GM12878 (cell line): ENCODE data around the gene TOX2. TPM values are rescaled to one million over a fixed set of nuclear protein-coding genes. Genes with fewer than 3 reads are reported as not detected.

Experiments
- ATAC-seq: fragments of 200-7000 bp; cut with Tn5 transposase; 3 replicates; pipeline ENCODE4 v1.9.1; 2020; ENCODE audit warnings: mild to moderate bottlenecking, moderate library complexity
- BruUV-seq: library from RNA; stranded (reverse); fragments of 400-500 nt; replicated peaks from 2 replicates; lab custom pipeline; 2021; lab: Mats Ljungman, UMichigan
- CTCF ChIA-PET: fragments of 300-600 bp; sonication (Branson Sonifier 250); formaldehyde crosslinking; extraction: SDS; loops from one replicate; lab custom pipeline; 2021; ENCODE audit warnings: inconsistent platforms; lab: Yijun Ruan, JAX
- POLR2A ChIA-PET: fragments of 350-600 bp; formaldehyde crosslinking; extraction: SDS; loops from one replicate; lab custom pipeline; 2021; ENCODE audit warnings: inconsistent platforms; lab: Charles Lee
- RAD21 ChIA-PET: fragments of 300-600 bp; sonication (Branson Sonifier 250); formaldehyde crosslinking; loops from one replicate; lab custom pipeline; 2023; ENCODE audit warnings: antibody characterized with exemption; ENCODE audit not compliant: unreplicated experiment; lab: Charles Lee
- SMC1A ChIA-PET: fragments of 300-600 bp; sonication (Branson Sonifier 250); formaldehyde crosslinking; loops from one replicate; lab custom pipeline; 2023; ENCODE audit not compliant: unreplicated experiment, uncharacterized antibody; lab: Charles Lee
- DNase-seq: peaks from one replicate; pipeline ENCODE4 v3.0.0-alpha.2; 2011; ENCODE audit warnings: low read depth, low spot score
- FAIRE-seq: peaks from 3 replicates; lab custom pipeline; 2011; peaks lifted over from hg19 to GRCh38; lab: Jason Lieb, UNC
- H2AFZ ChIP-seq: 2 replicates; pipeline ENCODE4 v1.6.0; 2011; ENCODE audit warnings: low read depth, low read length, control low read depth; ENCODE audit not compliant: control insufficient read depth
- H3K27ac ChIP-seq: 2 replicates; pipeline ENCODE4 v1.5.1; 2011; ENCODE audit warnings: control low read depth; ENCODE audit not compliant: control insufficient read depth, insufficient read depth
- H3K27me3 ChIP-seq, 2 experiments: replicated peaks in 1 of 2; 2 replicates each; pipeline versions ENCODE4 v1.6.0 to v1.6.1; 2011; ENCODE audit warnings: low read length in 1 of 2; ENCODE audit not compliant: control insufficient read depth in 2 of 2, insufficient read depth in 2 of 2
- H3K36me3 ChIP-seq, 2 experiments: 2 replicates each; pipeline ENCODE4 v1.5.1; 2011; ENCODE audit warnings: low read length in 1 of 2; ENCODE audit not compliant: control insufficient read depth in 2 of 2, insufficient read depth in 2 of 2
- H3K4me1 ChIP-seq: 2 replicates; pipeline ENCODE4 v1.6.1; 2011; ENCODE audit warnings: mild to moderate bottlenecking, low read length, moderate library complexity, mixed read lengths; ENCODE audit not compliant: control insufficient read depth, insufficient read depth
- H3K4me2 ChIP-seq: 2 replicates; pipeline ENCODE4 v1.6.0; 2011; ENCODE audit warnings: control low read depth; ENCODE audit not compliant: control insufficient read depth, insufficient read depth
- H3K4me3 ChIP-seq: fragments of 200-600 bp; sonication (generic); 2 replicates; pipeline ENCODE4 v1.5.1; 2016
- H3K79me2 ChIP-seq: 2 replicates; pipeline ENCODE4 v1.6.0; 2011; ENCODE audit warnings: low read length; ENCODE audit not compliant: control insufficient read depth, insufficient read depth
- H3K9ac ChIP-seq: 2 replicates; pipeline ENCODE4 v1.8.0; 2011; ENCODE audit warnings: low read length, control low read depth, mixed read lengths; ENCODE audit not compliant: control insufficient read depth, insufficient read depth
- H3K9me3 ChIP-seq: replicated peaks from 3 replicates; pipeline ENCODE4 v1.5.1; 2011; ENCODE audit warnings: mild to moderate bottlenecking, low read length; ENCODE audit not compliant: control insufficient read depth, insufficient read depth
- H4K20me1 ChIP-seq: 2 replicates; pipeline ENCODE4 v1.6.0; 2011; ENCODE audit not compliant: control insufficient read depth, insufficient read depth
- CBFB ChIP-seq: IDR thresholded peaks from 2 replicates; pipeline ENCODE4 v1.6.1; 2016; ENCODE audit warnings: antibody characterized with exemption, low read depth
- DPF2 ChIP-seq: fragments of 450-650 bp; IDR thresholded peaks from 2 replicates; pipeline ENCODE4 v1.6.1; 2017; ENCODE audit warnings: mild to moderate bottlenecking
- EP300 ChIP-seq, 2 experiments: fragments of 150-350 bp in 1 of 2; IDR thresholded peaks; 2 replicates each; pipeline ENCODE4 v1.6.1; 2011 to 2012; ENCODE audit warnings: low read depth in 2 of 2, low read length in 2 of 2, borderline replicate concordance in 1 of 2, improper control_type of control experiment in 1 of 2, inconsistent platforms in 1 of 2; ENCODE audit not compliant: control insufficient read depth in 1 of 2
- IKZF1 ChIP-seq: fragments of 450-650 bp; conservative IDR thresholded peaks from 2 replicates; pipeline ENCODE4 v1.6.1; 2017; ENCODE audit warnings: antibody characterized with exemption, mild to moderate bottlenecking
- MEF2B ChIP-seq: fragments of 450-650 bp; IDR thresholded peaks from 2 replicates; pipeline ENCODE4 v1.6.1; 2018; ENCODE audit warnings: mild to moderate bottlenecking, moderate library complexity; ENCODE audit not compliant: partially characterized antibody, poor library complexity, severe bottlenecking
- WGBS: methylation state at CpG from one replicate; pipeline ENCODE4 v1.1.6; 2016; ENCODE audit warnings: low lambda C conversion rate; ENCODE audit not compliant: insufficient replicate concordance, insufficient coverage; ENCODE audit errors: missing lambda C conversion rate; 5-methylcytosine and 5-hydroxymethylcytosine counted together
- in situ Hi-C: fragments of 300-500 bp; cut with MboI; formaldehyde crosslinking; loops from 9 replicates; pipeline ENCODE4 v1.14.3; 2018; ENCODE audit warnings: mixed read lengths
- intact Hi-C: fragments of 100-400 bp; cut with micrococcal nuclease; formaldehyde crosslinking; loops from one replicate; pipeline ENCODE4 v1.14.2; 2022; ENCODE audit not compliant: unreplicated experiment
- polyA plus RNA-seq, 11 experiments: library from polyadenylated mRNA; depleted of rRNA in 4 of 11; unstranded in 6 of 11; stranded (reverse) in 5 of 11; fragments of >200 nt; fragmentation: Nextera tagmentation in 4 of 11; fragmentation: Illumina TruSeq in 1 of 11; extraction: Ambion mirVana in 4 of 11; extraction: Trizol in 1 of 11; gene quantifications; 1 replicate in 1 of 11; 2 replicates in 10 of 11; pipeline versions ENCODE4 v1.2.1 to v1.2.3, GENCODE V29; 2011 to 2016; ENCODE audit warnings: inconsistent platforms in 2 of 11, missing spikeins in 2 of 11, low read depth in 1 of 11
- total RNA-seq, 4 experiments: library from RNA; depleted of rRNA in 3 of 4; stranded (reverse); fragments of >200 nt in 3 of 4; fragmentation: Illumina TruSeq in 1 of 4; extraction: Trizol in 1 of 4; gene quantifications; 2 replicates each; pipeline versions ENCODE4 v1.2.1 to v1.2.3, GENCODE V29; 2013 to 2021

Gene TOX2
- total and polyA plus RNA-seq, 10 of the 15 experiments (the other 5 are each of a cell fraction or from before 2014, with no cell fraction given) = 2.6 to 40.5 (median 7.9) TPM

GRCh38 chr20:44073011-44073674 is 158.5 kb downstream of the TOX2 start:
- Histone ChIP-seq H3K4me2 (no peak overlapping the region), H3K4me1 (peaks cover 18% of the 10 kb centered on the region), H2AFZ (no peak overlapping the region), H3K4me3 (no peak overlapping the region), H3K27me3 (no peaks in the 10 kb centered on the region), H3K9me3 (no peaks in the 10 kb centered on the region), H3K36me3 (no peaks in the 10 kb centered on the region), H3K9ac (no peak overlapping the region), H3K79me2 (no peaks in the 10 kb centered on the region), H4K20me1 (no peaks in the 10 kb centered on the region), H3K27ac (no peak overlapping the region)
- ChIA-PET CTCF (interaction anchor here (1.0 to 16.0 kb wide), 6 partner anchors 7 to 323 kb away, joined by 3 to 223 read pairs (median 4); no protein-coding TSS in a partner anchor), SMC1A (interaction anchor here (0.9 to 9.8 kb wide), 10 partner anchors 17 to 334 kb away, joined by 3 to 67 read pairs (median 4); no protein-coding TSS in a partner anchor), POLR2A (interaction anchor here (0.8 to 1.3 kb wide), 3 partner anchors 156 to 392 kb away, joined by 3 to 6 read pairs (median 3); no protein-coding TSS in a partner anchor), RAD21 (interaction anchor here (0.9 to 1.8 kb wide), 10 partner anchors 7 to 615 kb away, joined by 3 to 10 read pairs (median 4); partner anchors contain the start of gene SRSF6)
- ATAC-seq (no peak), DNase-seq (no peak), FAIRE-seq (no peak)
- in situ Hi-C loops (no loop called here), intact Hi-C loops (no loop called here)
- no TSS peak for BruUV-seq
- WGBS = 75% methylated on average over 16 of the region's 16 CpGs
- TF ChIP-seq MEF2B (no peak), DPF2 (0 out of 2 replicates have a peak, but pooled peaks have one; percentile 13), IKZF1 (peak; percentile 31; the same call in 1 of the 2 replicates), CBFB (no peak)

- ChIA-PET CTCF (interaction anchor here (1.3 to 16.0 kb wide), 2 partner anchors 60 to 324 kb away, joined by 3 to 223 read pairs; no protein-coding TSS in a partner anchor), SMC1A (interaction anchor here (0.6 to 9.8 kb wide), 2 partner anchors 253 to 323 kb away, joined by 3 to 67 read pairs; no protein-coding TSS in a partner anchor), RAD21 (interaction anchor here (1.0 to 1.3 kb wide), 2 partner anchors 131 to 322 kb away, joined by 3 read pairs; no protein-coding TSS in a partner anchor), POLR2A (no interaction called here)
- no peaks in the 10 kb centered on the region for H4K20me1 ChIP-seq
- DNase-seq (no peak), FAIRE-seq (peak; percentile 18), ATAC-seq (no peak)
- no peak overlapping the region for H3K4me3 ChIP-seq
- no peak overlapping the region for H3K4me2 ChIP-seq
- no peaks in the 10 kb centered on the region for H3K79me2 ChIP-seq
- no peak overlapping the region for H3K9ac ChIP-seq
- TF ChIP-seq EP300 (IDR thresholded peaks at IDR 0.05; ENCODE audit: borderline replicate concordance in 1 of 2, control insufficient read depth in 1 of 2, low read depth in 2 of 2, low read length in 2 of 2) = no peak
- H3K9me3 ChIP-seq = no peaks in the 10 kb centered on the region
- WGBS = 77% methylated on average over 6 of the region's 6 CpGs
- no TSS peak for BruUV-seq
- intact Hi-C loops = no loop called here
- no peak overlapping the region for H3K27ac ChIP-seq
- no peaks in the 10 kb centered on the region for H3K36me3 ChIP-seq
- in situ Hi-C loops = no loop called here
- no peaks in the 10 kb centered on the region for H3K27me3 ChIP-seq
- H2AFZ ChIP-seq = no peak overlapping the region
- H3K4me1 ChIP-seq = peaks cover 16% of the 10 kb centered on the region
These were observed 159.0 kb downstream of the TOX2 start for GRCh38 chr20:44073675-44074071.
